Ishikawa (cell line): Measurements from ENCODE around the gene GPX7.

ENCODE experiments used
- CEBPB ChIP-seq: IDR thresholded peaks from 2 replicates; pipeline ENCODE4 v1.6.1; 2012
- CREB1 ChIP-seq: IDR thresholded peaks from 2 replicates; pipeline ENCODE4 v1.6.1; 2012; ENCODE audit warnings: low read depth
- EGR1 ChIP-seq: IDR thresholded peaks from 2 replicates; pipeline ENCODE4 v1.6.1; 2012
- EP300 ChIP-seq: IDR thresholded peaks from 2 replicates; pipeline ENCODE4 v1.6.1; 2012; ENCODE audit warnings: borderline replicate concordance
- FOXM1 ChIP-seq: IDR thresholded peaks from 2 replicates; pipeline ENCODE4 v1.6.1; 2012; ENCODE audit warnings: low read depth, borderline replicate concordance
- NFIC ChIP-seq: IDR thresholded peaks from 2 replicates; pipeline ENCODE4 v1.6.1; 2012
- RAD21 ChIP-seq: IDR thresholded peaks from 2 replicates; pipeline ENCODE4 v1.6.1; 2012; ENCODE audit warnings: low read depth
- TAF1 ChIP-seq: IDR thresholded peaks from 2 replicates; pipeline ENCODE4 v1.6.1; 2012; ENCODE audit warnings: low read depth, mild to moderate bottlenecking
- TCF12 ChIP-seq: IDR thresholded peaks from 2 replicates; pipeline ENCODE4 v1.6.1; 2012; ENCODE audit warnings: low read depth
- TEAD4 ChIP-seq: IDR thresholded peaks from 2 replicates; pipeline ENCODE4 v1.6.1; 2012
- YY1 ChIP-seq: IDR thresholded peaks from 2 replicates; pipeline ENCODE4 v1.6.1; 2012; ENCODE audit warnings: low read depth
- ZBTB7A ChIP-seq: IDR thresholded peaks from 2 replicates; pipeline ENCODE4 v1.6.1; 2012; ENCODE audit warnings: low read depth
- TF ChIP-seq, protein P1 (sequence below): IDR thresholded peaks from 2 replicates; pipeline ENCODE4 v1.6.1; 2012
- TF ChIP-seq, protein P2 (sequence below): IDR thresholded peaks from 2 replicates; pipeline ENCODE4 v1.6.1; 2012; ENCODE audit warnings: low read depth, mild to moderate bottlenecking
- TF ChIP-seq, protein P3 (sequence below): IDR thresholded peaks from 2 replicates; pipeline ENCODE4 v1.6.1; 2012

Gene GPX7

DNA sequence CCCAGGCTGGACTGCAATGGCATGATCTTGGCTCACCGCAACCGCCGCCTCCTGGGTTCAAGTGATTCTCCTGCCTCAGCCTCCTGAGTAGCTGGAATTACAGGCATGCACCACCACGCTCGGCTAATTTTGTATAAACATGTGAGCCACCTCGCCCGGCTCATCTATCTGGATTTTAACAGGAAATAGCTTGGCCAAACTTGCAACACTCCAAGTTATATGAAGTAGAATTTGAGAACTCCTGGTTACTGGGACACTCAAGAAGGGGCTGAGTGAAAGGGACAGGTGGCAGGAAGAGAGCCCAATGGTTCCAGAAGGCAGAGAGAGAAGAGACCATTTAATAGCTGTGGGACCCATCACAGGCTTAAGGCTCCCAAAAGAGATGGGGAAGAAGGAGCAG is 2.9 kb upstream of the GPX7 start:
- TF ChIP-seq TCF12 (no peak), FOXM1 (no peak), EP300 (no peak), TAF1 (no peak), NFIC (no peak), TEAD4 (no peak), EGR1 (no peak), CREB1 (no peak), CEBPB (no peak), RAD21 (no peak), ZBTB7A (no peak)
- TF ChIP-seq, protein P1, sequence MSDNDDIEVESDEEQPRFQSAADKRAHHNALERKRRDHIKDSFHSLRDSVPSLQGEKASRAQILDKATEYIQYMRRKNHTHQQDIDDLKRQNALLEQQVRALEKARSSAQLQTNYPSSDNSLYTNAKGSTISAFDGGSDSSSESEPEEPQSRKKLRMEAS: no peak
- TF ChIP-seq, protein P2, sequence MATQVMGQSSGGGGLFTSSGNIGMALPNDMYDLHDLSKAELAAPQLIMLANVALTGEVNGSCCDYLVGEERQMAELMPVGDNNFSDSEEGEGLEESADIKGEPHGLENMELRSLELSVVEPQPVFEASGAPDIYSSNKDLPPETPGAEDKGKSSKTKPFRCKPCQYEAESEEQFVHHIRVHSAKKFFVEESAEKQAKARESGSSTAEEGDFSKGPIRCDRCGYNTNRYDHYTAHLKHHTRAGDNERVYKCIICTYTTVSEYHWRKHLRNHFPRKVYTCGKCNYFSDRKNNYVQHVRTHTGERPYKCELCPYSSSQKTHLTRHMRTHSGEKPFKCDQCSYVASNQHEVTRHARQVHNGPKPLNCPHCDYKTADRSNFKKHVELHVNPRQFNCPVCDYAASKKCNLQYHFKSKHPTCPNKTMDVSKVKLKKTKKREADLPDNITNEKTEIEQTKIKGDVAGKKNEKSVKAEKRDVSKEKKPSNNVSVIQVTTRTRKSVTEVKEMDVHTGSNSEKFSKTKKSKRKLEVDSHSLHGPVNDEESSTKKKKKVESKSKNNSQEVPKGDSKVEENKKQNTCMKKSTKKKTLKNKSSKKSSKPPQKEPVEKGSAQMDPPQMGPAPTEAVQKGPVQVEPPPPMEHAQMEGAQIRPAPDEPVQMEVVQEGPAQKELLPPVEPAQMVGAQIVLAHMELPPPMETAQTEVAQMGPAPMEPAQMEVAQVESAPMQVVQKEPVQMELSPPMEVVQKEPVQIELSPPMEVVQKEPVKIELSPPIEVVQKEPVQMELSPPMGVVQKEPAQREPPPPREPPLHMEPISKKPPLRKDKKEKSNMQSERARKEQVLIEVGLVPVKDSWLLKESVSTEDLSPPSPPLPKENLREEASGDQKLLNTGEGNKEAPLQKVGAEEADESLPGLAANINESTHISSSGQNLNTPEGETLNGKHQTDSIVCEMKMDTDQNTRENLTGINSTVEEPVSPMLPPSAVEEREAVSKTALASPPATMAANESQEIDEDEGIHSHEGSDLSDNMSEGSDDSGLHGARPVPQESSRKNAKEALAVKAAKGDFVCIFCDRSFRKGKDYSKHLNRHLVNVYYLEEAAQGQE: no peak
- TF ChIP-seq, protein P3, sequence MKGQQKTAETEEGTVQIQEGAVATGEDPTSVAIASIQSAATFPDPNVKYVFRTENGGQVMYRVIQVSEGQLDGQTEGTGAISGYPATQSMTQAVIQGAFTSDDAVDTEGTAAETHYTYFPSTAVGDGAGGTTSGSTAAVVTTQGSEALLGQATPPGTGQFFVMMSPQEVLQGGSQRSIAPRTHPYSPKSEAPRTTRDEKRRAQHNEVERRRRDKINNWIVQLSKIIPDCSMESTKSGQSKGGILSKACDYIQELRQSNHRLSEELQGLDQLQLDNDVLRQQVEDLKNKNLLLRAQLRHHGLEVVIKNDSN: no peak

DNA sequence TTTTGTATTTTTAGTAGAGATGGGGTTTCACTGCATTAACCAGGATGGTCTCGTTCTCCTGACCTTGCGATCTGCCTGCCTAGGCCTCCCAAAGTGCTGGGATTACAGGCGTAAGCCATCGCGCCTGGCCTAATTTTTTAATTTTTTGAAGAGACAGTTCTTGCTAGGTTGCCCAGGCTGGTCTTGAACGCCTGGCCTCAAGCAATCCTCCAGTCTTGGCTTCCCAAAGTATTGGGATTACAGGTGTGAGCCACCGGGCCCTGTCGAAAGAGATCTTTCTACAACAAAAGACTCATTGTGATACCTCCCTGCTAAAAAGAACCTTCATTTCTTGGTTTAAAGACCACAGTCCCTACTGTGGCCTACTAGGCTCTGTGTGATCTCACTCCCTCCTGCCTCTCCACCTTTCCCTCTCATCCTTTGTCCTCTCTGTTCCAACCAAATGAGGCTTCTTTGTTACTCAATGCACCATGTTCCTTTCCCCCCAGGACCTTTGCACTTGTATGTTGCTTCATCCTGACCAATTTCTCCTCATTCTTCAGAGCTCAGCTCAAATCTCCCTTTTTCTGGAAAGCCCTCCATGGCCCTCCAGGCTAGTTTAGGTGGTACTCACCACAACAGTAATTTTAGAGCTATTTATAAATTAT is 1.5 kb upstream of the GPX7 start:
- TF ChIP-seq RAD21: no peak

DNA sequence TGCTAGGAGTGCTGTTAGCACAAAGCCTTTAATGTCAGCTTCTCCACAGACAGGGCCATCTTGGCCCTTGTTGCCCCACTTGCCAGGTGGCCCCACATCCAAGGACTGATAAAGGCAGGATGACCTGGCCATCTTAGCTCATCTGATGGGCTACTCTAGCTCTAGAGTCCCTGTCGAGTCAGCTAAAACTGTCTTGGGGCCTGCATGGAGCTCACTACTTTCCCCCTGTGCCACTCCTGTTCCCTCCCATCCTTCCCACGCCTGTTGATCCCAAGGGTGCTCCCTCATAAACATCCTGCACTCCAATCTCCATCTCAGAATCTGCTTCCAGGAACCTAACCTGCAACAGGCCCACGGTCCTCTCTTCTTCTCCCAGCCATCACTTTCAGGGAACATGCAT is 652 bp upstream of the GPX7 start:
- TF ChIP-seq ZBTB7A (no peak), EGR1 (no peak), EP300 (no peak), TAF1 (no peak), TEAD4 (no peak), TCF12 (no peak), CREB1 (no peak), CEBPB (no peak), YY1 (no peak), NFIC (no peak), RAD21 (no peak), FOXM1 (no peak)
- TF ChIP-seq, protein P2: no peak
- TF ChIP-seq, protein P1: no peak
- TF ChIP-seq, protein P3: no peak

DNA sequence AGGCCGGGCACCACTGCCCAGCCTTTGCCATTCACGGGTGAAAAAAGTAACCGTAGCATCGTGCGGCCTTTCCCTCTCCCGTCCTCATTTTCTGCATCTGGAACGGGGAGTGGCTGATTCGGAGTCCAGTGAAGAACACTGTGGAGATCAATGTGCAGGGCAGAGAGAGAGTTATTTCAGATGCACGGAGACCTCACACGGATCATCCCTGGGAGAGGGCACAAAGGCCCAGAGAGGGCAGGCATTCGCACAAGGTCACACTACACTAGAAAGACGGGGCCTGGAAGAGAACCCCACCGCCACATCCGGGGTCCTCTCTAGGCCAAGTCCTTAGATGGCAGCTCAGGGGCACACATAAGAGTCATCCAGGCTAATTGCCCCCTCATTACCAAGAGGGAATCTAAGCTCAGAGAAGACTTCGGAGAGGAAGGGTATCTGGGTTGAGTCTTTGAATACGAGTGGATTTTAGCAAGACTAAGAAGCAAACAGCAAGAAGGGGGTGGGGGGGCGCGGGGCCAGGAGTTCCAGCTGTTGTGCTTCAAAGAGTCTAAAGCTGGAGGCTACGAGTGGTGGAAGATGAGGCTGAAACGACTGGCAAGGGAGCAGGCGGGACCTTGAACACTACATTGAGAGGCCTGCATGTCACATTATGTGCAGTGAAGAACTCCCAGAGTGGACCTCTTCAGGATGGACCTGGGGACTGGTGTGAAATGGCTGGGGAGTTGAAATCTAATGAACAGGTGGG is 857 bp downstream of the GPX7 start:
- TF ChIP-seq NFIC: no peak

DNA sequence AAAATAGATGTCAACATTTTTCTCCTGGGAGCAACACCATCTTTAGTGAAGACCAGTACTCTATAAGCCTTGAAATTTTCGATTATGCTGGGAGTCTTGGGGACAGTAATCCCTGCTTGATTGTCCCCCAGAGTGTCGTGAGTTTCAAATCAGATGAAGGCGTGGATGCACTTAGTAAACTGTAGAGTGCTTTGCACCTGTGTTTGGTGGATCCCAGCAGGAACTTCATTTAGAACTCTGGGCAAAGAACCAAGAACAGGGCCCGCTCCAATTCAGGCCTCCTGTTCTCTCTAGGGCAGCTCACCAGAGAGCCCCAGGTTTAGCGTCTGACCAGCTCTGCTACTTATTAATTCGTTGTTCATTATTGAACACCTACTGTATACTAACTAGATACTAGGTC is 1.5 kb downstream of the GPX7 start:
- TF ChIP-seq, protein P3: no peak
- TF ChIP-seq YY1 (no peak), CEBPB (no peak), FOXM1 (no peak), RAD21 (no peak), EGR1 (no peak), EP300 (no peak), NFIC (no peak), ZBTB7A (no peak), TCF12 (no peak)
- TF ChIP-seq, protein P2: no peak
- TF ChIP-seq, protein P1: no peak
